K562 (cell line): ENCODE data around the gene RHOT1. TPM values are rescaled to one million over a fixed set of nuclear protein-coding genes. Genes with fewer than 3 reads are reported as not detected.

Source experiments
- ATAC-seq: fragments of 200-7000 bp; cut with Tn5 transposase; 3 replicates; pipeline ENCODE4 v1.9.1; 2020; ENCODE audit warnings: moderate library complexity
- BruUV-seq: library from RNA; stranded (reverse); fragments of 400-500 nt; replicated peaks from 2 replicates; lab custom pipeline; 2021; lab: Mats Ljungman, UMichigan
- CTCF ChIA-PET: fragments of 300-600 bp; formaldehyde crosslinking; extraction: SDS; loops from one replicate; lab custom pipeline; 2021; ENCODE audit warnings: low intra/inter-chr PET ratio; lab: Yijun Ruan, JAX
- POLR2A ChIA-PET: fragments of 300-600, 350-650 bp; sonication (Branson Sonifier 250); formaldehyde crosslinking; extraction: SDS; loops from one replicate; lab custom pipeline; 2021; ENCODE audit warnings: antibody characterized with exemption, inconsistent platforms; lab: Yijun Ruan, JAX
- DNase-seq, 4 experiments: peaks; one replicate each; pipeline versions ENCODE4 v3.0.0 to v3.0.0-alpha.2; 2011 to 2018; ENCODE audit warnings: low spot score in 3 of 4, mixed read lengths in 3 of 4; ENCODE audit errors: extremely low read depth in 1 of 4
- FAIRE-seq: peaks from 2 replicates; lab custom pipeline; 2011; peaks lifted over from hg19 to GRCh38; lab: Jason Lieb, UNC
- H2AFZ ChIP-seq: 2 replicates; pipeline ENCODE4 v1.6.0; 2011; ENCODE audit warnings: low read depth, low read length, control low read depth, inconsistent platforms
- H3K27ac ChIP-seq: fragments of 200-600 bp; 3 replicates; pipeline ENCODE4 v1.8.0; 2011; ENCODE audit warnings: low read depth, mild to moderate bottlenecking, control low read depth, inconsistent platforms, low read length, moderate library complexity, mixed read lengths; ENCODE audit errors: extremely low read depth
- H3K27me3 ChIP-seq, 2 experiments: fragments of 300-600 bp in 1 of 2; 2 replicates in 1 of 2; 3 replicates in 1 of 2; pipeline versions ENCODE4 v1.6.0 to v1.8.0; 2011; ENCODE audit warnings: inconsistent platforms in 2 of 2, low read length in 2 of 2, mild to moderate bottlenecking in 1 of 2, mixed read lengths in 1 of 2, moderate library complexity in 1 of 2; ENCODE audit not compliant: control insufficient read depth in 2 of 2, insufficient read depth in 2 of 2
- H3K36me3 ChIP-seq: fragments of 300-600 bp; 3 replicates; pipeline ENCODE4 v1.8.0; 2011; ENCODE audit warnings: mild to moderate bottlenecking, low read length, inconsistent platforms; ENCODE audit not compliant: control insufficient read depth, insufficient read depth
- H3K4me1 ChIP-seq, 2 experiments: fragments of 200-600 bp in 1 of 2; replicated peaks in 1 of 2; 2 replicates in 1 of 2; 3 replicates in 1 of 2; pipeline versions ENCODE4 v1.5.1 to v1.8.0; 2011; ENCODE audit warnings: inconsistent platforms in 2 of 2, low read length in 2 of 2, mild to moderate bottlenecking in 1 of 2, mixed read lengths in 1 of 2, moderate library complexity in 1 of 2; ENCODE audit not compliant: control insufficient read depth in 2 of 2, insufficient read depth in 2 of 2
- H3K4me2 ChIP-seq: 2 replicates; pipeline ENCODE4 v1.6.1; 2011; ENCODE audit warnings: low read length, control low read depth, inconsistent platforms, mixed read lengths; ENCODE audit not compliant: insufficient read depth
- H3K4me3 ChIP-seq: fragments of 200-600 bp; sonication (generic), shearing (Covaris generic); 2 replicates; pipeline ENCODE4 v1.5.1; 2016; ENCODE audit warnings: control low read depth, inconsistent platforms
- H3K79me2 ChIP-seq: fragments of 200-600 bp; 3 replicates; pipeline ENCODE4 v1.8.0; 2011; ENCODE audit warnings: low read length, inconsistent platforms; ENCODE audit not compliant: control insufficient read depth, insufficient read depth
- H3K9ac ChIP-seq, 2 experiments: 2 replicates each; pipeline versions ENCODE4 v1.6.0 to v1.6.1; 2011; ENCODE audit warnings: low read depth in 2 of 2, low read length in 2 of 2, control low read depth in 1 of 2, inconsistent platforms in 1 of 2, mild to moderate bottlenecking in 1 of 2, mixed read lengths in 1 of 2; ENCODE audit not compliant: insufficient read depth in 1 of 2
- H3K9me1 ChIP-seq: one replicate; pipeline ENCODE4 v1.6.0; 2011; ENCODE audit warnings: inconsistent platforms, mild to moderate bottlenecking, low read length, moderate library complexity; ENCODE audit not compliant: control insufficient read depth, insufficient read depth
- H3K9me3 ChIP-seq: replicated peaks from 2 replicates; pipeline ENCODE4 v1.5.1; 2011; ENCODE audit warnings: low read depth, low read length, inconsistent platforms; ENCODE audit not compliant: control insufficient read depth, insufficient read depth
- H4K20me1 ChIP-seq: replicated peaks from 2 replicates; pipeline ENCODE4 v1.6.1; 2011; ENCODE audit warnings: low read length, inconsistent platforms, mixed read lengths; ENCODE audit not compliant: control insufficient read depth, insufficient read depth
- ATF1 ChIP-seq, 2 experiments: fragments of 450-650 bp in 1 of 2; IDR thresholded peaks; 2 replicates each; pipeline ENCODE4 v1.6.1; 2016; ENCODE audit warnings: missing compliant biosample characterization in 1 of 2, missing genetic modification characterization in 1 of 2
- ETV6 ChIP-seq, 3 experiments: fragments of 150-350 bp in 1 of 3; sonication (generic) in 1 of 3; formaldehyde crosslinking in 1 of 3; IDR thresholded peaks; 2 replicates each; pipeline versions ENCODE4 v1.6.1 to v1.8.0; 2014 to 2022; ENCODE audit warnings: borderline replicate concordance in 2 of 3, low read depth in 2 of 3, antibody characterized with exemption in 1 of 3, low read length in 1 of 3, mild to moderate bottlenecking in 1 of 3, missing genetic modification reagents in 1 of 3
- FOXP1 ChIP-seq: sonication (generic); formaldehyde crosslinking; IDR thresholded peaks from 2 replicates; pipeline ENCODE4 v1.8.0; 2022; ENCODE audit warnings: mild to moderate bottlenecking, missing genetic modification reagents
- FUS ChIP-seq: fragments of 200-400 bp; formaldehyde crosslinking; optimal IDR thresholded peaks from 2 replicates; pipeline ENCODE3; 2017; ENCODE audit warnings: low read depth, low read length
- LCOR ChIP-seq: sonication (generic); formaldehyde crosslinking; IDR thresholded peaks from 2 replicates; pipeline ENCODE4 v1.8.0; 2022; ENCODE audit warnings: mild to moderate bottlenecking, missing genetic modification reagents
- MCM7 ChIP-seq, 2 experiments: fragments of 450-650 bp; IDR thresholded peaks; 2 replicates each; pipeline ENCODE4 v1.6.1; 2016 to 2018
- NFYB ChIP-seq: IDR thresholded peaks from 2 replicates; pipeline ENCODE4 v1.6.1; 2011; ENCODE audit warnings: mild to moderate bottlenecking, moderate library complexity; ENCODE audit not compliant: insufficient read length; ENCODE audit errors: extremely low read depth
- NR2C2 ChIP-seq, 2 experiments: fragments of 200-800 bp in 1 of 2; sonication (Bioruptor generic) in 1 of 2; sonication (generic) in 1 of 2; formaldehyde crosslinking in 1 of 2; IDR thresholded peaks; 2 replicates each; pipeline versions ENCODE4 v1.6.1 to v1.8.0; 2016 to 2022; ENCODE audit warnings: mild to moderate bottlenecking in 1 of 2, missing compliant biosample characterization in 1 of 2, missing genetic modification characterization in 1 of 2, missing genetic modification reagents in 1 of 2
- SMC3 ChIP-seq: conservative IDR thresholded peaks from 2 replicates; pipeline ENCODE4 v1.6.1; 2011; ENCODE audit warnings: low read depth, low read length, improper control_type of control experiment; ENCODE audit not compliant: insufficient read depth
- ZNF445 ChIP-seq: fragments of 250-450 bp; sonication (Bioruptor Pico); IDR thresholded peaks from 2 replicates; pipeline ENCODE4 v1.4.0; 2020; ENCODE audit warnings: low read depth, mild to moderate bottlenecking, moderate library complexity
- WGBS: fragments of 100-300 bp; shearing (Covaris generic); methylation state at CpG from one replicate; pipeline ENCODE4 v1.1.6; 2016; ENCODE audit warnings: low coverage, mixed read lengths; ENCODE audit not compliant: insufficient coverage; ENCODE audit errors: missing lambda C conversion rate; 5-methylcytosine and 5-hydroxymethylcytosine counted together
- in situ Hi-C: fragments of 300-500 bp; cut with MboI; formaldehyde crosslinking; loops from 4 replicates; pipeline ENCODE4 v1.15.0; 2018; ENCODE audit warnings: inconsistent platforms, mixed read lengths
- intact Hi-C: fragments of 100-400 bp; cut with micrococcal nuclease; formaldehyde crosslinking; loops from 2 replicates; pipeline ENCODE4 v1.14.2; 2022
- polyA plus RNA-seq, 8 experiments: library from polyadenylated mRNA; depleted of rRNA in 4 of 8; stranded (reverse) in 5 of 8; unstranded in 3 of 8; fragments of >200 nt; fragmentation: Nextera tagmentation in 2 of 8; fragmentation: Illumina TruSeq in 1 of 8; extraction: Ambion mirVana in 2 of 8; extraction: Trizol in 1 of 8; gene quantifications; 2 replicates each; pipeline versions ENCODE4 v1.2.1 to v1.2.3, GENCODE V29; 2011 to 2014; ENCODE audit warnings: inconsistent platforms in 1 of 8, missing spikeins in 1 of 8
- total RNA-seq, 7 experiments: library from RNA; depleted of rRNA in 6 of 7; stranded (reverse); fragments of >200 nt in 6 of 7; fragmentation: Illumina TruSeq in 2 of 7; extraction: Trizol in 2 of 7; gene quantifications; 2 replicates each; pipeline versions ENCODE4 v1.2.1 to v1.2.3, GENCODE V29; 2011 to 2021; ENCODE audit warnings: low replicate concordance in 1 of 7
- TF ChIP-seq, protein P1 (sequence below): sonication (generic); formaldehyde crosslinking; IDR thresholded peaks from 2 replicates; pipeline ENCODE4 v1.8.0; 2023; ENCODE audit warnings: mild to moderate bottlenecking, missing genetic modification reagents

The RHOT1 gene
- total and polyA plus RNA-seq, 9 of the 15 experiments (the other 6 are each of a cell fraction or from before 2014, with no cell fraction given) = 23.0 to 101 (median 32.2) TPM

- FAIRE-seq (no peak), ATAC-seq (no peak)
Observed at GRCh38 chr17:32156656-32157055, 14.4 kb downstream of the RHOT1 start.

DNA sequence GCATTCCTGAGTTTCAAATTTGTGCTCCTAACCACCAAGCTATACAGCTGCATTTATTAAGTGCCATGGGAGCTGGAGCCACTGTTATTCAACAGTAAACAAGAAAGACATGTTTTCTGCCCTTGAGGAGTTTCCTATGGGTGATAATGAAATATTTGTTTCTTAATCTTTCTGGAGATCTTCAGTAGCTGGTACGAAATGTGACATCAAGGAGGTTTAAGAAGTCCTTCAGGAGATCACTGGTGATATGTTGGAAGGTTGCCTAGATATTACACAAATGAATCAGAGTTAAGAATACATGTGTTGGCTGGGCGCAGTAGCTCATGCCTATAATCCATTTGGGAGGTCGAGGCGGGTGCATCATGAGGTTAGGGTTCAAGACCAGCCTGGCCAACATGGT lies 14.9 kb downstream of the RHOT1 start:
- 90% methylated on average over 4 of the region's 4 CpGs for WGBS
- Histone ChIP-seq H3K79me2 (peaks cover 53% of the 10 kb centered on the region), H3K9me3 (no peaks in the 10 kb centered on the region), H3K27ac (no peak overlapping the region), H3K36me3 (peaks cover 70% of the 10 kb centered on the region), H3K9me1 (peaks cover 3% of the 10 kb centered on the region), H3K27me3 (no peaks in the 10 kb centered on the region), H3K4me1 (peaks cover 0 to 15% of the 10 kb centered on the region in 2 experiments; a peak in 1 of 5 replicates), H3K4me2 (no peak overlapping the region), H2AFZ (no peak overlapping the region), H3K4me3 (no peak overlapping the region), H3K9ac (no peak overlapping the region), H4K20me1 (no peaks in the 10 kb centered on the region)
- DNase-seq (no peak), FAIRE-seq (no peak), ATAC-seq (no peak)
- in situ Hi-C loops (no loop called here), intact Hi-C loops (no loop called here)
- BruUV-seq = no TSS peak
- ChIA-PET CTCF (no interaction called here), POLR2A (interaction anchor here (0.6 to 3.3 kb wide), 5 partner anchors 13 to 159 kb away, joined by 4 to 10 read pairs (median 4); partner anchors contain the start of gene RHOT1)
- no peak for TF ChIP-seq NFYB
- no peak for TF ChIP-seq ETV6 (IDR thresholded peaks at IDR 0.05; ENCODE audit: borderline replicate concordance in 1 of 2, low read depth in 2 of 2, low read length in 1 of 2)
- no peak for TF ChIP-seq ETV6 (CRISPR knock-in tag; IDR thresholded peaks at IDR 0.05; ENCODE audit: borderline replicate concordance)
- TF ChIP-seq NR2C2 (CRISPR knock-in tag; IDR thresholded peaks at IDR 0.05) = no peak
- no peak for TF ChIP-seq NR2C2 (tag; IDR thresholded peaks at IDR 0.05)
- TF ChIP-seq, protein P1, sequence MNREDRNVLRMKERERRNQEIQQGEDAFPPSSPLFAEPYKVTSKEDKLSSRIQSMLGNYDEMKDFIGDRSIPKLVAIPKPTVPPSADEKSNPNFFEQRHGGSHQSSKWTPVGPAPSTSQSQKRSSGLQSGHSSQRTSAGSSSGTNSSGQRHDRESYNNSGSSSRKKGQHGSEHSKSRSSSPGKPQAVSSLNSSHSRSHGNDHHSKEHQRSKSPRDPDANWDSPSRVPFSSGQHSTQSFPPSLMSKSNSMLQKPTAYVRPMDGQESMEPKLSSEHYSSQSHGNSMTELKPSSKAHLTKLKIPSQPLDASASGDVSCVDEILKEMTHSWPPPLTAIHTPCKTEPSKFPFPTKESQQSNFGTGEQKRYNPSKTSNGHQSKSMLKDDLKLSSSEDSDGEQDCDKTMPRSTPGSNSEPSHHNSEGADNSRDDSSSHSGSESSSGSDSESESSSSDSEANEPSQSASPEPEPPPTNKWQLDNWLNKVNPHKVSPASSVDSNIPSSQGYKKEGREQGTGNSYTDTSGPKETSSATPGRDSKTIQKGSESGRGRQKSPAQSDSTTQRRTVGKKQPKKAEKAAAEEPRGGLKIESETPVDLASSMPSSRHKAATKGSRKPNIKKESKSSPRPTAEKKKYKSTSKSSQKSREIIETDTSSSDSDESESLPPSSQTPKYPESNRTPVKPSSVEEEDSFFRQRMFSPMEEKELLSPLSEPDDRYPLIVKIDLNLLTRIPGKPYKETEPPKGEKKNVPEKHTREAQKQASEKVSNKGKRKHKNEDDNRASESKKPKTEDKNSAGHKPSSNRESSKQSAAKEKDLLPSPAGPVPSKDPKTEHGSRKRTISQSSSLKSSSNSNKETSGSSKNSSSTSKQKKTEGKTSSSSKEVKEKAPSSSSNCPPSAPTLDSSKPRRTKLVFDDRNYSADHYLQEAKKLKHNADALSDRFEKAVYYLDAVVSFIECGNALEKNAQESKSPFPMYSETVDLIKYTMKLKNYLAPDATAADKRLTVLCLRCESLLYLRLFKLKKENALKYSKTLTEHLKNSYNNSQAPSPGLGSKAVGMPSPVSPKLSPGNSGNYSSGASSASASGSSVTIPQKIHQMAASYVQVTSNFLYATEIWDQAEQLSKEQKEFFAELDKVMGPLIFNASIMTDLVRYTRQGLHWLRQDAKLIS (CRISPR knock-in tag) = no peak
- TF ChIP-seq ZNF445 (CRISPR knock-in tag) = no peak
- no peak for TF ChIP-seq FUS
- no peak for TF ChIP-seq MCM7 (IDR thresholded peaks at IDR 0.05)
- TF ChIP-seq SMC3 = no peak
- no peak for TF ChIP-seq ATF1 (CRISPR knock-in tag; IDR thresholded peaks at IDR 0.05)
- no peak for TF ChIP-seq ATF1 (tag; IDR thresholded peaks at IDR 0.05)
- TF ChIP-seq LCOR (CRISPR knock-in tag) = no peak

More at GRCh38 chr17:32156656-32157055, 14.4 kb downstream of the RHOT1 start:
- Histone ChIP-seq H4K20me1 (no peaks in the 10 kb centered on the region), H3K79me2 (peaks cover 55% of the 10 kb centered on the region), H3K27ac (no peak overlapping the region), H3K27me3 (no peaks in the 10 kb centered on the region), H3K9ac (no peak overlapping the region), H3K9me1 (peaks cover 3% of the 10 kb centered on the region), H3K4me2 (no peak overlapping the region), H3K4me1 (peaks cover 0 to 15% of the 10 kb centered on the region in 2 experiments; a peak in 2 of 5 replicates), H3K9me3 (no peaks in the 10 kb centered on the region), H3K36me3 (peaks cover 68% of the 10 kb centered on the region), H3K4me3 (no peak overlapping the region), H2AFZ (no peak overlapping the region)
- no peak for TF ChIP-seq FOXP1
- 89% methylated on average over 1 of the region's 1 CpG for WGBS
- intact Hi-C loops (no loop called here), in situ Hi-C loops (no loop called here)
- BruUV-seq = no TSS peak
- DNase-seq = no peak
- POLR2A ChIA-PET = interaction anchor here (0.6 to 3.3 kb wide), 6 partner anchors 11 to 159 kb away, joined by 3 to 10 read pairs (median 4); partner anchors contain the start of gene RHOT1
- CTCF ChIA-PET = no interaction called here
